Measurements from ENCODE around the gene BAZ2B. TPM values are rescaled to one million over a fixed set of nuclear protein-coding genes. Genes with fewer than 3 reads are reported as not detected.

The BAZ2B gene
- total and polyA plus RNA-seq, 9 of the 15 experiments (the other 6 are each of a cell fraction or from before 2014, with no cell fraction given): 7.5 to 38.6 (median 19.8) TPM

- no peak for TF ChIP-seq SAP30 (IDR thresholded peaks at IDR 0.05; ENCODE audit: borderline replicate concordance, insufficient read depth, low read depth, low read length, poor library complexity, severe bottlenecking)
- no peak for TF ChIP-seq CBX8 (IDR thresholded peaks at IDR 0.05; ENCODE audit: borderline replicate concordance, extremely low read depth, low read depth, low read length, poor library complexity, severe bottlenecking)
- peak; percentile 56; the same call in 1 of the 2 replicates for TF ChIP-seq ARID1B (IDR thresholded peaks at IDR 0.05)
- TF ChIP-seq FOXK2 (conservative IDR thresholded peaks at IDR 0.05 in 1 of 2, IDR thresholded peaks at IDR 0.05 in 1 of 2; ENCODE audit: low read depth in 2 of 2): no peak
- no peak for TF ChIP-seq MCM2 (IDR thresholded peaks at IDR 0.05; ENCODE audit: low read depth)
- TF ChIP-seq ZBTB7A (IDR thresholded peaks at IDR 0.05; ENCODE audit: borderline replicate concordance, control insufficient read depth, low read depth, low read length): no peak
- TF ChIP-seq ZNF232 (CRISPR knock-in tag; IDR thresholded peaks at IDR 0.05): no peak
- TF ChIP-seq SAFB2 (IDR thresholded peaks at IDR 0.05; ENCODE audit: borderline replicate concordance, low read depth, low read length, severe bottlenecking): no peak
- 0 out of 2 replicates have a peak, but pooled peaks have one; percentile 10 for TF ChIP-seq CEBPG (CRISPR knock-in tag; IDR thresholded peaks at IDR 0.05)
- peak; percentile 65 to 77 for TF ChIP-seq CEBPG (tag; conservative IDR thresholded peaks at IDR 0.05 in 1 of 2, IDR thresholded peaks at IDR 0.05 in 1 of 2)
- no peak for TF ChIP-seq ZNF253 (CRISPR knock-in tag; conservative IDR thresholded peaks at IDR 0.05)
- TF ChIP-seq ZNF217 (CRISPR knock-in tag; IDR thresholded peaks at IDR 0.05): no peak
- no peak for TF ChIP-seq SOX6 (IDR thresholded peaks at IDR 0.05)
- no peak for TF ChIP-seq NFXL1 (CRISPR knock-in tag; IDR thresholded peaks at IDR 0.05)
- TF ChIP-seq HNRNPK (IDR thresholded peaks at IDR 0.05; ENCODE audit: low read depth, low read length, poor library complexity, severe bottlenecking): no peak
- TF ChIP-seq SMAD1 (IDR thresholded peaks at IDR 0.05; ENCODE audit: low read depth, low read length, partially characterized antibody): peak; percentile 64
- TF ChIP-seq EHMT2 (IDR thresholded peaks at IDR 0.05): no peak
- TF ChIP-seq SMARCC2 (IDR thresholded peaks at IDR 0.05; ENCODE audit: low read depth): peak; percentile 47; the same call in 1 of the 2 replicates
- no peak for TF ChIP-seq ILF3 (IDR thresholded peaks at IDR 0.05; ENCODE audit: borderline replicate concordance)
- TF ChIP-seq GATAD2B (IDR thresholded peaks at IDR 0.05; ENCODE audit: borderline replicate concordance): peak; percentile 72; the same call in 1 of the 2 replicates
- no peak for TF ChIP-seq MEF2A (IDR thresholded peaks at IDR 0.05; ENCODE audit: control insufficient read depth, low read depth, low read length)
- TF ChIP-seq BRF1 (IDR thresholded peaks at IDR 0.05; ENCODE audit: borderline replicate concordance, extremely low read depth, insufficient read length): no peak
- TF ChIP-seq DACH1 (IDR thresholded peaks at IDR 0.05; ENCODE audit: partially characterized antibody): no peak
- TF ChIP-seq FOXP1 (CRISPR knock-in tag; IDR thresholded peaks at IDR 0.05): no peak
- TF ChIP-seq RBBP5 (IDR thresholded peaks at IDR 0.05; ENCODE audit: borderline replicate concordance, insufficient read depth, low read length, poor library complexity, severe bottlenecking): no peak
- no peak for TF ChIP-seq ESRRA (IDR thresholded peaks at IDR 0.05; ENCODE audit: borderline replicate concordance, low read depth)
- no peak for TF ChIP-seq CBX2 (IDR thresholded peaks at IDR 0.05; ENCODE audit: insufficient read depth, low read length, poor library complexity, severe bottlenecking)
- TF ChIP-seq HEY1 (CRISPR knock-in tag; IDR thresholded peaks at IDR 0.05; ENCODE audit: borderline replicate concordance): no peak
- TF ChIP-seq ZNF23 (CRISPR knock-in tag; IDR thresholded peaks at IDR 0.05): no peak
- TF ChIP-seq SMARCA4 (IDR thresholded peaks at IDR 0.05): peak; percentile 60; the same call in 1 of the 2 replicates
- peak in 1 of 2 experiments; percentile 22; a peak in 1 of 4 replicates for TF ChIP-seq RAD21 (CRISPR knock-in tag; conservative IDR thresholded peaks at IDR 0.05 in 1 of 2, IDR thresholded peaks at IDR 0.05 in 1 of 2)
Observed at GRCh38 chr2:159290289-159290907, 325.9 kb downstream of the BAZ2B start (continued).

Data from K562 (cell line).